Inferior parietal cortex (tissue), 1 donor: ENCODE results near the gene CD34.

Experiments used
- DNase-seq: peaks from one replicate; pipeline ENCODE4 v3.0.0-alpha.2; 2016; ENCODE audit errors: extremely low spot score

Gene CD34

GRCh38 chr1:207856276-207857023 is 54.5 kb downstream of the CD34 start:
- DNase-seq = no peak

GRCh38 chr1:207854001-207854400 is 56.9 kb downstream of the CD34 start:
- DNase-seq = no peak

- no peak for DNase-seq
These were observed 57.6 kb downstream of the CD34 start for GRCh38 chr1:207853372-207853757.

DNA sequence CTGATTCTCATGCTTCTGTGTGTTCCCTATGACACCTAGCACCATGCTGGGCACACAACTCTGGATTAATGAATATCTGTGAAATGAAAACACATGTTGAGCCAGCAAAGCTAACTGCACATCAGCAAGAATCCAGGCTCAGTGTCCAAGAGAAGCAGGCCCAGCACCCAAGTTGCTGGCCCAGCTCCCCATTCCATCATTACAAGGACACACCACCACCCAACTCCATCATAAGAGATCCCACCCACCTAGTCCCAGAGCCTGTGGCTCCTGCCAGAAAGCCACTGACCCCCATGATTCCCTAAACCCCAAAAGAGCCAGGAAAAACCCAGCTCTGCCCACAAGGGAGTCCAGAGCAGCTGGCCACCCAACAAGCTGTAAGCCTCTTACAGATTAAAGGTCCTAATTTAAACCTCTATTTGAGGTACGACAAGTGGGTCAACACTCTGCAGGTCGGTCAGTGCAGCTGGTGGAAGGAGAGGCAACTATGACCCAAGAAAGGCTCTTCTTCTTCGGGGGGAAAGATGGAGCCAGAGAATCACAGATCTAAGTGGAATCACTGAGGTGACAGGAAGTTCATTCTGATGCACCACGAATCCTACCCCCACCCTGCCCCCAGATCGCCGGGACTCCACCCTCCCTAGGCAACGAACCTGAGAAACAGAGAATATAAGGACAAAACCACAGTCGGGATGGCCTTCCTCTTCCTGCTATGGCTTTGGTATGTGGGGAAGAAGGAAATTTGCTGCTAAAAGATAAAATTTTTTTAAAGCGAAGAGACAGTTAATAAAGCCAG is 58.2 kb downstream of the CD34 start:
- no peak for DNase-seq

DNA sequence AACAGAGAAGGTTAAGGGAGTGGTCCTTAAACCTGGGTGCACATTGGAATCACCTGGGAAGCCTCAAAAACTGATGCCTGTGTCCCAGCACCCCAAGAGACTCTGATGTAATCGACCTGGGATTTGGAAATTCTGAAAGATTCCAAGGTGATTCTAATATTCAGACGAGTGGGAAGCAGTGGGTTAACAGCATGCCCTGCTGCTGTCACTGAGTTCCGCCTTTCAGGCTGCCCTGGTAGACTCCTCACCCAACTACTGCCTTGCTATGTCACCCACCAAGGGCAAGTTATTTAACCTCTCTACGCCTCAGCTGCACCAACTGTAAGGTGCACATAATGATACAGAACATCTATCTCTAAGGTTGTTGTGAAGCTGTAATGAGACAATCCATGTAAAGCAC is 59.2 kb downstream of the CD34 start:
- DNase-seq = no peak

- DNase-seq = no peak
These were observed 60.1 kb downstream of the CD34 start for GRCh38 chr1:207850621-207851407.

- DNase-seq = no peak
These were observed 61.3 kb downstream of the CD34 start for GRCh38 chr1:207849646-207850045.

GRCh38 chr1:207849016-207849415 is 61.9 kb downstream of the CD34 start:
- no peak for DNase-seq

DNA sequence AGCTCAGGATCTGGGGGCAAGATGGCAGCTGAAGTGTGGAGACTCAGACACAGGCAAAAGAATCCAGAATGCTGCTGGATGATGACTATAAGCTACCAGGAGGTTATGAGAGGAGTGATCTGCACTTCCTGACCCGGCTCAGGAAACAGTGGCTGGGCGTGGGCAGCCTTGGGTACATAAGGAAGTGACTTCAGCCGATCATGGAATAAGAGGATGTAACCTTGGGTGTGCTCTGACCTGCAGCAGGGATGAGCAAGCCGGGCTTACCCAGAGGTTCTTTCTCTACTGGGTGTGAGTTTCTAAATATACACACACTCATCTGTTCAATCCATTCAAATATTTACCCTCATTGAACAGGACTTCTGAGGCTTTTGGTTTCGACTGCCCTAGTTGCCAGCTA is 62.7 kb downstream of the CD34 start:
- DNase-seq = no peak

GRCh38 chr1:207847116-207847515 is 63.8 kb downstream of the CD34 start:
- DNase-seq = no peak

DNA sequence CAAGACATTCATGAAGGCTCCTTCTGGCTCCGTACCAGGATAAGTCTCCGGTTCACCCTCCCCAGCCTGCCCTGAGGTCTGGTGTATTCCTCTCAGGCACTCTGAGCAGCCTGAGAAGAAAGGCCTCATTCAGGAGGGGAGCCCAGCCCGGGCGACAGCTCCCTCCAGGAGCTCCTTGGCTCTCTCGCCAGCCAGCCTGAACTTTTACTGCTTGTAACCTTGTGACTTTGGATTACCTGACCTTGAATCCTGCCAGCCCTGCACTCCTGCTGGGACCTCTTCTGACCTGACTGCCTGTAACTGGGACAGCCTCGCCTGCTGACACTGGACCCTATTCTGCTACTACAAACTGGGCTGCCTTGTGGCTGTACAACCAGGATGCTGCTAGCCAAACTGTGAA is 65.8 kb downstream of the CD34 start:
- DNase-seq = no peak

GRCh38 chr1:207844371-207844770 is 66.6 kb downstream of the CD34 start:
- no peak for DNase-seq

- DNase-seq = no peak
These were observed 68.4 kb downstream of the CD34 start for GRCh38 chr1:207842506-207842905.

GRCh38 chr1:207841901-207842300 is 69.0 kb downstream of the CD34 start:
- no peak for DNase-seq

- DNase-seq = no peak
These were observed 69.6 kb downstream of the CD34 start for GRCh38 chr1:207841293-207841692.

DNA sequence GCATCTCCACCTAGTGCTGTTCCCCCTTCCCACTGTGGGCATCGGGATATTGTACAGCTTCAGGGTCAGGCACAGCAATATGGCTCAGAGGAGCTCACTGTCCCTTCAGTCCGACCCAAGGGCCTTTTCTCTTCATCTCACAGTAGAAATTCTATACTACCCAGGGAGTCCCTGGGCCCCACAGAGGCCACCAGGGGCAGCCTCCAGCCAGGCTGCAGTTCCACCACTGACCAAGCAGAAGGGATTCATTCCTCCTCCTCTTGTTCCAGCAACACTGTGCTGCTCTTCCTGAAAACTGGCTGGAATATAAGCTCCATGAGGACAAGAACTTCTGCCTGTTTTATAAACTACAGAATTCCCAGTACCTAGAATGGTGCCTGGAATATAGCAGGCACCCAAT is 70.5 kb downstream of the CD34 start:
- no peak for DNase-seq

- DNase-seq = no peak
These were observed 71.9 kb downstream of the CD34 start for GRCh38 chr1:207839083-207839413.

- DNase-seq = no peak
These were observed 72.5 kb downstream of the CD34 start for GRCh38 chr1:207838156-207839082.

DNA sequence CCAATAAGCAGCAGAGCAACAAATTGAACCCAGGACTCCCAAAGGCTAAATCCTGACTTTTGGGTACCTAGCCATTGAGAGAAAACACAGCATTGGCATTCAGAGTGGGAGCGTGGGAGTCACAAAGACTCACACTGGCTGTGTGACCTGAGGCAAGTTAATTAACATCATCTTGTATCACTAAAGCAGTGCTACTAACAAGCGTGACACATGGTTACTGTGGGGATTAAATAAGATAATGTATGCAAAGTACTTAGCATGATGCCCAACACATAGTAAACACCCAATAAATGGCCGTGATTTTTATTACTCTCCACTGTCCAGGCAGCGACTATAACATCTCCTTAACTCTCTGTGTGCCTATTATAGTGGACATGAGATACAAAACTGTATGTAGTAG is 73.3 kb downstream of the CD34 start:
- no peak for DNase-seq

DNA sequence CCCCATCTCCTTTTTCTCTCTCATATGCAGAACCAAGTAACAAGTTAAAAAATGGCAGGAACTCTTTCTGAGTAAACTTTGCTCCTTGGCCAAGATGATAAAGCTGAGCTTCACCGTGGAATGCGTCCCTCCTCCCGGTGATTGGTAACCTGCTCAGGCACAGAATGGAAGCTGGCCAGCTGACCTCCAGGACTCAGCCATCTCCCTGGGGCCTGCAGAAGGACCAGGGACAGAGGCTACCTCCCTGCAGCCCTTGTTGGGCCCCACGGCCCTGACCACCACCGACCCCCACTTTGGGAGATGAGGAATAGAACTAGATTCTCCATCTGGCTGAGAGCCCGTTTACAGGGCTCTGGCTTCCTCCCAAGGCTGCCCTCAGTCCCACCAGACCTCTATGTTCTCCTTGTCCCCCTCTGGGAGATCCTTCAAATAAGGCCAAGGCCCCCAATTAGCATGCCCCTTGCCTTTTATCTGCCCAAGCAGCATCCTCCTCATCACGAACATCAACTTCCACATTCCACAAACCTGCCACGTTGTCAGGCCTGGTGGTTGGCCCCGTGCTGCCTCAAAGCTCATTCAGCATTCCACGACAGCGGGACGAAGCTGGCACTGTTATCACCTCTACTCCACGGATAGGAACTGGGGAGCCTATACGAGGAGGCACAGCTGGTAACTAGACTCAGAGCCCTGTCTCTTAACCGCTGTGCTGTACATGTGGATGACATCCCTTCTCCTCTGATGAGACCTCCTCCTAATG is 74.2 kb downstream of the CD34 start:
- no peak for DNase-seq

DNA sequence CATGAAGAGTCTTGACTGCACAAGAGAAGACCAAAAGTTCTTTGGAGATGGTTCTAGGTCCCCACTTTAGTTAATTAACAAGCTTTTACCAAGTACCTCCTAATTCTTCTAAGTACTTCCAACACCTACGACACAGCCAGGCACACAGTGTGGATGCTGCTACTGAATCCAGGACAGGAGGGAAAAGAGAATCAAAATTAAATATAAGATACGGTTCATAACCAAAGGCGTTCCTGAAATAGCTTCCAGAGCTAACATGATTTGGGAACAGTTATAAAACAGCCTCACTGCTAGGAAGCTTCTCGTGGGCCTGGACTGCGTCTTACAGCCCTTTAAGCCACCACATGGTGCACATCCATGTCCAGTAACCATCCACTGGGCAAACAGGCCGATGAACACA is 75.0 kb downstream of the CD34 start:
- no peak for DNase-seq
